LHCN-M2 (cell line): Measurements from ENCODE around the gene ASXL1. TPM values are rescaled to one million over a fixed set of nuclear protein-coding genes. Genes with fewer than 3 reads are reported as not detected.
A peak's percentile ranks its signal among the peaks of the same experiment; 100 is the strongest.

Source experiments
- DNase-seq: peaks from one replicate; pipeline ENCODE4 v3.0.0-alpha.2; 2012; ENCODE audit warnings: low read depth
- total RNA-seq: library from RNA; depleted of rRNA; stranded (reverse); fragments of >200 nt; gene quantifications from 2 replicates; pipeline ENCODE4 v1.2.3, GENCODE V29; 2014

The ASXL1 gene
- total RNA-seq, 1 experiment from 2014 or later: 28.4 TPM

- DNase-seq: no peak
Observed at GRCh38 chr20:32453467-32454163, 95.5 kb downstream of the ASXL1 start.

GRCh38 chr20:32454164-32455145 is 96.3 kb downstream of the ASXL1 start:
- no peak for DNase-seq

GRCh38 chr20:32455171-32455900 is 97.2 kb downstream of the ASXL1 start:
- DNase-seq: no peak

- DNase-seq: no peak
Observed at GRCh38 chr20:32455901-32456701, 98.0 kb downstream of the ASXL1 start.

GRCh38 chr20:32456869-32457478 is 98.8 kb downstream of the ASXL1 start:
- peak; percentile 32 for DNase-seq

- peak; percentile 54 for DNase-seq
Observed at GRCh38 chr20:32457479-32457986, 99.4 kb downstream of the ASXL1 start.

GRCh38 chr20:32458061-32458836 is 100.1 kb downstream of the ASXL1 start:
- no peak for DNase-seq

- DNase-seq: no peak
Observed at GRCh38 chr20:32458837-32459220, 100.7 kb downstream of the ASXL1 start.

GRCh38 chr20:32460231-32460630 is 102.1 kb downstream of the ASXL1 start:
- no peak for DNase-seq

GRCh38 chr20:32460683-32461320 is 102.7 kb downstream of the ASXL1 start:
- no peak for DNase-seq

- no peak for DNase-seq
Observed at GRCh38 chr20:32461836-32462600, 103.9 kb downstream of the ASXL1 start.

- no peak for DNase-seq
Observed at GRCh38 chr20:32462900-32463641, 104.9 kb downstream of the ASXL1 start.

- DNase-seq: no peak
Observed at GRCh38 chr20:32463642-32464400, 105.7 kb downstream of the ASXL1 start.

GRCh38 chr20:32464401-32465091 is 106.4 kb downstream of the ASXL1 start:
- DNase-seq: no peak

- no peak for DNase-seq
Observed at GRCh38 chr20:32465092-32465900, 107.2 kb downstream of the ASXL1 start.
